ENCODE data around the gene TTC17.

The TTC17 gene

GRCh38 chr11:43404406-43404805 is 45.7 kb downstream of the TTC17 start:
- TF ChIP-seq, protein P1, sequence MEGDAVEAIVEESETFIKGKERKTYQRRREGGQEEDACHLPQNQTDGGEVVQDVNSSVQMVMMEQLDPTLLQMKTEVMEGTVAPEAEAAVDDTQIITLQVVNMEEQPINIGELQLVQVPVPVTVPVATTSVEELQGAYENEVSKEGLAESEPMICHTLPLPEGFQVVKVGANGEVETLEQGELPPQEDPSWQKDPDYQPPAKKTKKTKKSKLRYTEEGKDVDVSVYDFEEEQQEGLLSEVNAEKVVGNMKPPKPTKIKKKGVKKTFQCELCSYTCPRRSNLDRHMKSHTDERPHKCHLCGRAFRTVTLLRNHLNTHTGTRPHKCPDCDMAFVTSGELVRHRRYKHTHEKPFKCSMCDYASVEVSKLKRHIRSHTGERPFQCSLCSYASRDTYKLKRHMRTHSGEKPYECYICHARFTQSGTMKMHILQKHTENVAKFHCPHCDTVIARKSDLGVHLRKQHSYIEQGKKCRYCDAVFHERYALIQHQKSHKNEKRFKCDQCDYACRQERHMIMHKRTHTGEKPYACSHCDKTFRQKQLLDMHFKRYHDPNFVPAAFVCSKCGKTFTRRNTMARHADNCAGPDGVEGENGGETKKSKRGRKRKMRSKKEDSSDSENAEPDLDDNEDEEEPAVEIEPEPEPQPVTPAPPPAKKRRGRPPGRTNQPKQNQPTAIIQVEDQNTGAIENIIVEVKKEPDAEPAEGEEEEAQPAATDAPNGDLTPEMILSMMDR (IDR thresholded peaks at IDR 0.05), result no peak

DNA sequence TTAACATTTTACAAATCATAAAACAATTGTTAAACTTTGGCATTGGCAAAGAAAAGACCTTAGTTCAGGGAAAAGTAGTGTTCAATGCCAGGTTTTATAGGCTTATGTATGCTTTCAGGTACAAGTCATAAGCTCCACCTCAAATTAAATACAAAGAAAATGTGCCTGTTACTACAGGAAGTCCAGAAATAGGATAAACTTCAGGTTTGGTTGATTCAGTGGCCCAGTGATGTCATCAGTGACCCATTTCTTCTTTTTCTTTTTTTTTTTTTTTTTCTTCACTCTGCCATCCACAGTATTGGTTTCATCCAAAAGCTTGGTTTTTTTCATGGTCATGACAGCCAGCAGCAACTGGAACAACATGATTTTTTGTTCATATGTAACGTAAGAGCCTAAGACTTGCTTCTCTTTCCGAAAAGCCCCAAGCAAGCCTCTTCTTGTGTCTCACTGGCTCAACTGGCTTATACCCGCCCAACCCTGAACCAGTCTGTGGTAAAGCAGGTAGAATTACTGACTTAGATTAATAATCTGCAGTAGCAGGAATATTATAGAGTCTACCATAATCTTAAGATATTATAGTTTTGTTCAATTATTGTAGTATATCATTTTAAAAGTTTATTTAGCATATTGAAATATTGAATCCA is 46.2 kb downstream of the TTC17 start:
- TF ChIP-seq, protein P1 (IDR thresholded peaks at IDR 0.05), result no peak

DNA sequence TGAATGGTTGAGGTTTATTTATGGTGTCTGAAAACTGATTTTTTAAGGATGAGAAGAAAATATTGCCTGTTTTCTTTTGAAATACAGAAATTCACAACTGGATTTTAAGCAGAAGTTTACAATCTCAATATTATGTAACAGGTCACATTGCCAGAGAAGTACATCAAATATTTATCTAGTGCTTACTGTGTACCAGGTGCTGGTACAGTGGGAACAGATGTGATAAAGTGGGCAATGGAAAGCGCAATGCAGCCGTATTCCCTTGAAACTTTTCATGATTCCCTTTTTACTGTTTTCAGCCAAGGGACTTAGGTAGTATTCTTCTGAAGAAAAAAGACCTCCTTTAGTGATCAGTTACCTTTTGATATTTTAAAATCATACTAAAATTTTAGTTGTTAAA is 49.6 kb downstream of the TTC17 start:
- TF ChIP-seq, protein P1 (IDR thresholded peaks at IDR 0.05), result no peak

- TF ChIP-seq, protein P1 (IDR thresholded peaks at IDR 0.05), result no peak
These were observed 51.7 kb downstream of the TTC17 start for GRCh38 chr11:43410394-43410793.

- TF ChIP-seq, protein P1 (IDR thresholded peaks at IDR 0.05), result no peak
These were observed 59.5 kb downstream of the TTC17 start for GRCh38 chr11:43418197-43418596.

DNA sequence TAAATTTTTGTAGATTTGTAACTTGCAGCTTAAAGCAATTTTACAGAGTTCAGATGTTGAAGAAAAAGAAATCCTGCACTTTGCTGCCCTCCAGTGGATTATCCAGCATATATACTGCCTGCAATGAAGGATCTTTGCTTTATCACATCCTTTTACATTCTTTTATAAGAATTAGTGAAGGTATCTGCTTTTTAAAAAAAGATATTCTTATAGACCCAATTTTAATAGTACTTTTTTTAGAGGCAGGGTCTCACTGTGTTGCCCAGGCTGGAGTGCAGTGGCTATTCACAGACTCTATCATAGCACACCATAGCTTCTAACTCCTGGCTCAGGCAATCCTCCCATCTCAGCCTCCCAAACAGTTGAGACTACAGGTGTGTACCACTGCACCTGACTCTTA is 60.7 kb downstream of the TTC17 start:
- TF ChIP-seq, protein P1 (IDR thresholded peaks at IDR 0.05), result peak; percentile 84

DNA sequence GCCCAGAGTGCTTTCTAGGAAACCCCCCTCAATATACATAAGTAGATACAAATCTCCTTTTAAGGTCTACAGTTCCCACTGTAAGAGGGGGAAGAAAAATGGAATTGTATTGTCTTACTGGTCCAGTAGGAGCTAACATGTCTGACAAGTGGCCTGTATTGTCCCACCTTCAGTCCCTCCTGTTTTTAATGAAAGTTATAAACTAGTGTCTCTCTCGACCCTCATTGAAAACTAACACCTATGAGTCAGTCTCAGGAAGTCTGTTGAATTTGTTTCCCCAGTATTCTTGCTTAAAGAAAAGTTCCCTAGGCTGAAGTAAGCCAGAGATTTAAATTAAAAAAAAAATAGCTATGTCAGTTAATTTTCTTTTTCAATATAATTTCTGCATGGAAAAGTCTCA is 69.3 kb downstream of the TTC17 start:
- TF ChIP-seq, protein P1 (IDR thresholded peaks at IDR 0.05), result no peak

DNA sequence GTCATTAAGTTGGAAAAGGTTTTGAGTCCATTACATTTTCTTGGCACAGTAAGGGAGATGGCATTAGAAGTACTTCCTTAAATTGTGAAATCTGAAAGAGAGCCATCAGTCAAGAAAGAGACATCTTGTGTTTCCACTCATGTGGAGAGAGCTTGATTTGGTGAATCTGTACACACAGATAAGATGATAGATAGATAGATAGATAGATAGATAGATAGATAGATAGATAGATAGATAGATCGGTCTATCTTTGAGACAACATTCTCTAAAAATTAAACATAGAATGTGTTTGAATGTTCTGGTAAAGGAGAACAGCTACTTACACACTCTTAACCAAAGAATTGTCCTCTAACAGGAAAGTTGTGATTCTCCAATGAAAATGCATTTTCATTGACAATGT is 76.2 kb downstream of the TTC17 start:
- TF ChIP-seq, protein P1 (IDR thresholded peaks at IDR 0.05), result no peak

All from LNCAP (cell line).